Cardiac septum (tissue), 1 donor: ENCODE data around the gene UCP3. TPM values are rescaled to one million over a fixed set of nuclear protein-coding genes. Genes with fewer than 3 reads are reported as not detected.

Experiments used
- DNase-seq: peaks from one replicate; pipeline ENCODE4 v3.0.0-alpha.2; 2020; ENCODE audit warnings: low spot score
- intact Hi-C: fragments of 100-400 bp; cut with DNase I; formaldehyde crosslinking; loops from one replicate; pipeline ENCODE4 v1.14.0; 2022
- total RNA-seq: library from RNA; stranded (reverse); fragmentation: NEBNext Ultra II Directional; extraction: Animal tissue kit (Norgen Biotek cat#: 25700); gene quantifications from one replicate; pipeline ENCODE4 v1.2.1, GENCODE V29; 2021
- donor health status: DM: no; HTN: no; CAD: no.

The UCP3 gene
- total RNA-seq, 1 donor from 2014 or later = 0.54 TPM

DNA sequence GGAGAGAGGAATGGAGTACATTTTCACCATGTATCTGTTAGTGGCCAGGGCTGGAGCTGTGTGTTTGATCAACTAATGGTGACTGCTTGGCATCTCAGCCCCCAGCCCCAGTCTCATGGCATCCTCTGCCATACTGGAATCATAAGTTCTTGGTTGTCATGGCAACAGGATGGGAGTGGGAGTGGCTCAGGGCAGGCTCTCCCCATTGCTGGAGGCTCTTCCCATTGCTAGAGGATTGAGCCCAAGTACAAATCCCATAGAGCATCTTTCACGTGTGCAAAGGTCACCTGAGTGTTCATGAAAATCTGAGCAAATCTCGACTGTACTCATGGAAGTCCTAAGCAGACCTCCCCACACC, 43.1 kb downstream of the UCP3 start:
- peak; percentile 14 for DNase-seq
- intact Hi-C loops = loop anchor here (10.0 kb wide), 2 partner anchors 129 to 359 kb away; no protein-coding TSS in a partner anchor

- intact Hi-C loops = loop anchor here (10.0 kb wide), 2 partner anchors 130 to 360 kb away; no protein-coding TSS in a partner anchor
- DNase-seq = peak; percentile 43
Observed at GRCh38 chr11:73965076-73965763, 43.7 kb downstream of the UCP3 start.

DNA sequence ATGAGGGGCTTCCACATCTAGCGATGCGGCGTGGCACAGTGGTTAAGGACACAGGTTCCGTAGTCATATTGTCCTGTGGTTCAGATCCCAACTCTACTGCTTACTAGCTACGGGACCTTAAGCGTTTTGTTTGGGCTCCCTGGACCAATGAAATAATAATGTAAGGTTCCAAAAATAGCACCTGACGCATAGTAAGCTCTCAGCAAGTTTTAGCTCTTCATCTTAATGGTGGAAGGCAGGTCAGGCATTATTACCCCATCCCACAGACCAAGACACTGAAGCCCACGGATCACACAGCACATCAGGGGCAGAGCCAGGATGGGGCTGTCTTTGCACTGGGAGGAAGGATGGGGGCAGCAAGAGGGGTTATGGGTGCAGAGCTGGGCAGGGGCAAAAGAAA, 45.0 kb downstream of the UCP3 start:
- intact Hi-C loops = loop anchor here (10.0 kb wide), 2 partner anchors 131 to 361 kb away; no protein-coding TSS in a partner anchor
- no peak for DNase-seq

GRCh38 chr11:73962101-73962705, 46.7 kb downstream of the UCP3 start:
- no peak for DNase-seq
- intact Hi-C loops = loop anchor here (10.0 kb wide), 2 partner anchors 133 to 363 kb away; no protein-coding TSS in a partner anchor

GRCh38 chr11:73961321-73961720, 47.6 kb downstream of the UCP3 start:
- intact Hi-C loops = loop anchor here (10.0 kb wide), 2 partner anchors 133 to 363 kb away; no protein-coding TSS in a partner anchor
- peak; percentile 54 for DNase-seq

- DNase-seq = no peak
- intact Hi-C loops = no loop called here
Observed at GRCh38 chr11:73958521-73959141, 50.3 kb downstream of the UCP3 start.

DNA sequence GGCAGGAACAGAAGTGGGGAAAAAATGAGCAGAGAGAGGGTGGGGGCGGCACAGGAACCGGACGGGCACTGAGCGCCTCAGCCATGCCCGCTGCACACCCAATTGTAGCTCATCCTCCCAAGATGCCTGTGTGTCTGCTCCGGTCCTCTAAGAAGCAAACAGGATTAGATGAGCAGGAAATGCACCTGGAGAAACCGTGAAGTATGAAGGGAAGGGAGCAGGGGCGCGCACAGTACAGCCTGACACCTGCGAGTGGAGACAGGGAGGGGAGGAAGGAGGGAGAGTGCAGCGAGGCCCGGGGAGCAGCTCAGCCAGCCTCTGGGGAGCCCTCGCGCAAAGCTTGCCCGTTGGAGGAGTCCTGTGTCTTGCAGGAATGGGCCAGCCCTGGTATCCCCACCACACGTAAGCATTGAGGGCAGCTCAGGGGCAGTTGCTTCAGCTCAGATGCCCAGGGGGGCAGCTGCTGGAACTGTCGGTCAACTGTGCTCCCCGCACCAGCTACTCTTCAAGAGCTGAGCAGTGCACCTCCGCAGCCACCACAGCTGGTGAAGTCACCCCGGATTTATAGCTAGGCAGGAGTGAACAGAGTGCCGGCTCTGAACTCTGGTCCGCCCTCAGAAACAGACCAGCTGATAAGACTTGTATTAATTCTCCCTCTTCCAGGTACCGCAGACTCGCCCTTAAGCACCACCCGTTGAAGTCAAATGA, 51.1 kb downstream of the UCP3 start:
- no peak for DNase-seq

GRCh38 chr11:73956876-73957653, 51.8 kb downstream of the UCP3 start:
- no peak for DNase-seq
- intact Hi-C loops = no loop called here

More for the DNA sequence above, 51.1 kb downstream of the UCP3 start:
- intact Hi-C loops = no loop called here

DNA sequence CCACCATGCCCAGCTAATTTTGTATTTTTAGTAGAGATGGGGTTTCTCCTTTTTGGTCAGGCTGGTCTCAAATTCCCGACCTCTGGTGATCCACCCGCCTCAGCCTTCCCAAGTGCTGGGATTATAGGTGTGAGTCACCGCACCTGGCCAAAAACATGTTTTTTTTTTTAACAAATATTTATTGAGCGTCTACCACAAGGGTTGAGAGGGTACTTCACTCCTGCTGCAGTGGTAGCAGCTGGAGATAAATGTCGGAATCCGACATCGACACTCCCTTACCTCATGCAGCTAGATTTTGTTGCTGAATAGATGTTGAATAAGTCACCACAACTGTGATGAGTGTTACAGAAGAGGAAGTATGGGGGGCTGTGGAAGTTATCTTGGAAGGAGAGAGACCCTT, 57.1 kb downstream of the UCP3 start:
- intact Hi-C loops = no loop called here
- DNase-seq = no peak

GRCh38 chr11:73950869-73951710, 57.8 kb downstream of the UCP3 start, which contains the start of gene DNAJB13:
DNAJB13 (plus strand) TSS chr11:73951026; CDS start chr11:73951070, 44 bp downstream.
- DNase-seq = no peak
- intact Hi-C loops = no loop called here

Other genes with a start within 250 kb of the UCP3 start
- gene RAB6A, start 248.0 kb downstream of the UCP3 start, total RNA-seq = 135 TPM
- gene MRPL48, start 221.2 kb downstream of the UCP3 start, total RNA-seq = 30.8 TPM
- 52.9 TPM for gene COA4, start 132.2 kb downstream of the UCP3 start, total RNA-seq
- 14.9 TPM for gene PAAF1, start 132.1 kb downstream of the UCP3 start, total RNA-seq
- not detected for gene DNAJB13, start 58.1 kb downstream of the UCP3 start, total RNA-seq
- 12.0 TPM for gene UCP2, start 26.2 kb downstream of the UCP3 start, total RNA-seq
- 13.2 TPM for gene C2CD3, start 161.9 kb upstream of the UCP3 start, total RNA-seq
- 36.8 TPM for gene PPME1, start 162.2 kb upstream of the UCP3 start, total RNA-seq